Measurements from ENCODE around the gene ZNF526.

GRCh38 chr19:42248270-42249148, 28.4 kb downstream of the ZNF526 start:
- no peak for TF ChIP-seq XRCC5 (IDR thresholded peaks at IDR 0.05; ENCODE audit: low read depth, low read length)
- no peak for TF ChIP-seq ZNF232 (CRISPR knock-in tag; IDR thresholded peaks at IDR 0.05)
- TF ChIP-seq HDAC6 (IDR thresholded peaks at IDR 0.05; ENCODE audit: low read depth, low read length) = no peak

Data from K562 (cell line).